Ishikawa (cell line): ENCODE data around the gene GPR61.

Experiments
- CEBPB ChIP-seq: IDR thresholded peaks from 2 replicates; pipeline ENCODE4 v1.6.1; 2012
- CREB1 ChIP-seq: IDR thresholded peaks from 2 replicates; pipeline ENCODE4 v1.6.1; 2012; ENCODE audit warnings: low read depth
- EGR1 ChIP-seq: IDR thresholded peaks from 2 replicates; pipeline ENCODE4 v1.6.1; 2012
- EP300 ChIP-seq: IDR thresholded peaks from 2 replicates; pipeline ENCODE4 v1.6.1; 2012; ENCODE audit warnings: borderline replicate concordance
- FOXM1 ChIP-seq: IDR thresholded peaks from 2 replicates; pipeline ENCODE4 v1.6.1; 2012; ENCODE audit warnings: low read depth, borderline replicate concordance
- MAX ChIP-seq: IDR thresholded peaks from 2 replicates; pipeline ENCODE4 v1.6.1; 2012
- RAD21 ChIP-seq: IDR thresholded peaks from 2 replicates; pipeline ENCODE4 v1.6.1; 2012; ENCODE audit warnings: low read depth
- REST ChIP-seq: IDR thresholded peaks from 2 replicates; pipeline ENCODE4 v1.6.1; 2012; ENCODE audit warnings: low read depth, mild to moderate bottlenecking
- TAF1 ChIP-seq: IDR thresholded peaks from 2 replicates; pipeline ENCODE4 v1.6.1; 2012; ENCODE audit warnings: low read depth, mild to moderate bottlenecking
- TCF12 ChIP-seq: IDR thresholded peaks from 2 replicates; pipeline ENCODE4 v1.6.1; 2012; ENCODE audit warnings: low read depth
- TEAD4 ChIP-seq: IDR thresholded peaks from 2 replicates; pipeline ENCODE4 v1.6.1; 2012
- YY1 ChIP-seq: IDR thresholded peaks from 2 replicates; pipeline ENCODE4 v1.6.1; 2012; ENCODE audit warnings: low read depth

GRCh38 chr1:109543988-109544735, 4.5 kb downstream of the GPR61 start:
- TF ChIP-seq REST (no peak), CREB1 (no peak), TEAD4 (no peak), RAD21 (no peak), CEBPB (no peak), EP300 (no peak), FOXM1 (no peak), MAX (no peak), YY1 (no peak), TAF1 (no peak), TCF12 (no peak), EGR1 (no peak)
